Epithelial cell of proximal tubule (primary cell): ENCODE measurements around the gene TRIM38. TPM values are rescaled to one million over a fixed set of nuclear protein-coding genes. Genes with fewer than 3 reads are reported as not detected.

Experiments
- DNase-seq: peaks from one replicate; pipeline ENCODE4 v3.0.0-alpha.2; 2011; ENCODE audit warnings: low read depth
- H3K4me3 ChIP-seq: 2 replicates; pipeline ENCODE4 v1.5.1; 2011; ENCODE audit warnings: low read depth, mild to moderate bottlenecking, low read length
- CTCF ChIP-seq: conservative IDR thresholded peaks from 2 replicates; pipeline ENCODE4 v1.5.1; 2012; ENCODE audit warnings: low read depth, mild to moderate bottlenecking, low read length
- total RNA-seq: library from RNA; depleted of rRNA; stranded (reverse); fragments of >200 nt; gene quantifications from 2 replicates; pipeline ENCODE4 v1.2.3, GENCODE V29; 2015

Gene TRIM38
- total RNA-seq, 1 donor from 2014 or later = 4.2 TPM

GRCh38 chr6:25971187-25971821, 8.7 kb downstream of the TRIM38 start:
- no peak for TF ChIP-seq CTCF
- peak; percentile 94 for DNase-seq
- H3K4me3 ChIP-seq = no peak overlapping the region

- TF ChIP-seq CTCF = no peak
- no peak for DNase-seq
- H3K4me3 ChIP-seq = no peak overlapping the region
Observed at GRCh38 chr6:25972128-25972527, 9.5 kb downstream of the TRIM38 start.

GRCh38 chr6:25972902-25973301, 10.3 kb downstream of the TRIM38 start:
- no peak overlapping the region for H3K4me3 ChIP-seq
- TF ChIP-seq CTCF = no peak
- DNase-seq = no peak

GRCh38 chr6:25973923-25974555, 11.4 kb downstream of the TRIM38 start:
- DNase-seq = no peak
- no peak for TF ChIP-seq CTCF
- no peak overlapping the region for H3K4me3 ChIP-seq

- DNase-seq = no peak
- no peak overlapping the region for H3K4me3 ChIP-seq
- TF ChIP-seq CTCF = no peak
Observed at GRCh38 chr6:25975923-25976560, 13.4 kb downstream of the TRIM38 start.

GRCh38 chr6:25980935-25981334, 18.3 kb downstream of the TRIM38 start:
- no peak for DNase-seq
- no peak for TF ChIP-seq CTCF
- no peak overlapping the region for H3K4me3 ChIP-seq
